Adrenal gland (tissue), 12 donors: ENCODE results near the gene FAM117B. TPM values are rescaled to one million over a fixed set of nuclear protein-coding genes. Genes with fewer than 3 reads are reported as not detected.

Experiments
- DNase-seq, 7 donors: peaks; one replicate each; pipeline ENCODE4 v3.0.0-alpha.2; 2019 to 2020
- H3K27ac ChIP-seq, 5 donors: fragments of 200-600 bp; sonication (generic) in 4 of 5; 1 replicate in 3 of 5; 2 replicates in 2 of 5; pipeline versions ENCODE4 v1.5.1 to v1.8.0; 2016 to 2020; ENCODE audit warnings: mild to moderate bottlenecking in 1 of 5
- H3K27me3 ChIP-seq: fragments of 200-600 bp; 2 replicates; pipeline ENCODE4 v1.8.0; 2021
- H3K36me3 ChIP-seq, 2 donors: fragments of 200-600 bp; replicated peaks in 1 of 2; 1 replicate in 1 of 2; 2 replicates in 1 of 2; pipeline versions ENCODE4 v1.5.1 to v1.8.0; 2018 to 2022
- H3K4me1 ChIP-seq, 2 donors: fragments of 200-600 bp; replicated peaks in 1 of 2; 1 replicate in 1 of 2; 2 replicates in 1 of 2; pipeline versions ENCODE4 v1.5.1 to v1.8.0; 2018 to 2021
- H3K4me3 ChIP-seq, 4 donors: fragments of 200-600 bp; sonication (generic) in 3 of 4; one replicate each; pipeline ENCODE4 v1.5.1; 2016 to 2018
- H3K9me3 ChIP-seq, 3 donors: fragments of 200-600 bp; sonication (generic) in 1 of 3; replicated peaks in 1 of 3; 1 replicate in 2 of 3; 2 replicates in 1 of 3; pipeline versions ENCODE4 v1.5.1 to v1.8.0; 2016 to 2021
- CTCF ChIP-seq, 6 experiments: fragments of 450-650 bp in 4 of 6; fragments of 200-600 bp in 2 of 6; sonication (generic) in 1 of 6; IDR thresholded peaks; 1 replicate in 5 of 6; 2 replicates in 1 of 6; pipeline versions ENCODE4 v1.5.1 to v1.8.0; 2016 to 2021; ENCODE audit warnings: antibody characterized with exemption in 6 of 6, mild to moderate bottlenecking in 2 of 6, moderate library complexity in 1 of 6
- POLR2A ChIP-seq, 2 donors: fragments of 450-650 bp; IDR thresholded peaks; one replicate each; pipeline ENCODE4 v1.6.1; 2017; ENCODE audit warnings: antibody characterized with exemption in 2 of 2, mild to moderate bottlenecking in 2 of 2, moderate library complexity in 1 of 2
- WGBS, 4 donors: extraction: QIAGEN DNeasy Blood & Tissue Kit in 2 of 4; methylation state at CpG; one replicate each; pipeline versions ENCODE4 v1.1.5 to v1.1.7; 2013 to 2017; 5-methylcytosine and 5-hydroxymethylcytosine counted together
- intact Hi-C, 2 donors: fragments of 100-400 bp; cut with DNase I; formaldehyde crosslinking; loops; one replicate each; pipeline versions ENCODE4 v1.14.1 to v1.15.0; 2022 to 2023
- polyA plus RNA-seq, 3 donors: library from polyadenylated mRNA; stranded (reverse); fragments of 200-250 nt in 2 of 3; fragments of 350-450 nt in 1 of 3; fragmentation: Illumina TruSeq in 1 of 3; extraction: RNeasy Lipid Tissue Mini Kit (QIAGEN cat#74804) in 1 of 3; gene quantifications; one replicate each; pipeline ENCODE4 v1.2.3, GENCODE V29; 2013 to 2014
- total RNA-seq, 9 donors: library from RNA; depleted of rRNA in 4 of 9; stranded (reverse); fragments of >200 nt in 4 of 9; fragments of 120-200 nt in 1 of 9; fragmentation: NEBNext Ultra II Directional in 1 of 9; extraction: Animal tissue kit (Norgen Biotek cat#: 25700) in 1 of 9; gene quantifications; one replicate each; pipeline versions ENCODE4 v1.1.0 to v1.2.4, GENCODE V29; 2013 to 2023
- donor health status: healthy with polysubstance abuse.
- donor health status: Bipolar disorder and iron deficiency.
- donor health status: DM: yes; HTN: yes; CAD: no.
- donor health status: DM: no; HTN: no; CAD: no.
- donor health status: DM: no; HTN: no; CAD: no.
- donor health status: DM: yes; HTN: yes; CAD: no.

FAM117B gene
- total and polyA plus RNA-seq, 12 donors: 4.7 to 48.2 (median 20.4) TPM

GRCh38 chr2:202760848-202761247, 126.1 kb downstream of the FAM117B start:
- H3K36me3 ChIP-seq: peaks cover 0 to 22% of the 10 kb centered on the region in 2 donors

GRCh38 chr2:202762556-202762955, 127.8 kb downstream of the FAM117B start:
- Histone ChIP-seq H3K27ac (no peak overlapping the region), H3K9me3 (no peaks in the 10 kb centered on the region), H3K4me1 (peaks cover 6 to 7% of the 10 kb centered on the region in 2 donors), H3K4me3 (no peak overlapping the region), H3K27me3 (no peaks in the 10 kb centered on the region), H3K36me3 (peaks cover 0 to 22% of the 10 kb centered on the region in 2 donors)
- DNase-seq: no peak
- intact Hi-C loops: no loop called here
- WGBS, 4 donors: 57 to 77% (median 66%) methylated on average over 4 of the region's 4 CpGs
- TF ChIP-seq POLR2A (IDR thresholded peaks at IDR 0.05) (no peak), CTCF (IDR thresholded peaks at IDR 0.05) (no peak)

More at GRCh38 chr2:202760848-202761247, 126.1 kb downstream of the FAM117B start:
- peak in 1 of 7 donors; percentile 26 for DNase-seq
- Histone ChIP-seq H3K9me3 (no peaks in the 10 kb centered on the region), H3K4me1 (peaks cover 6 to 7% of the 10 kb centered on the region in 2 donors), H3K27me3 (no peaks in the 10 kb centered on the region), H3K4me3 (no peak overlapping the region), H3K27ac (no peak overlapping the region)
- no peak for TF ChIP-seq POLR2A (IDR thresholded peaks at IDR 0.05)
- intact Hi-C loops: no loop called here
- WGBS, 4 donors: 67 to 88% (median 77%) methylated on average over 2 of the region's 2 CpGs

- no peak for TF ChIP-seq POLR2A (IDR thresholded peaks at IDR 0.05)
- no peak for TF ChIP-seq CTCF (IDR thresholded peaks at IDR 0.05)
- WGBS, 4 donors: 88 to 100% (median 98%) methylated on average over 1 of the region's 1 CpG
- intact Hi-C loops: no loop called here
- peaks cover 0 to 17% of the 10 kb centered on the region in 2 donors for H3K36me3 ChIP-seq
- H3K9me3 ChIP-seq: no peaks in the 10 kb centered on the region
- no peak overlapping the region for H3K27ac ChIP-seq
- no peak overlapping the region for H3K4me3 ChIP-seq
- peaks cover 0 to under 1% of the 10 kb centered on the region in 2 donors for H3K4me1 ChIP-seq
- DNase-seq: no peak
- H3K27me3 ChIP-seq: no peaks in the 10 kb centered on the region
Observed at GRCh38 chr2:202763916-202764315, 129.1 kb downstream of the FAM117B start.

GRCh38 chr2:202764991-202765390, 130.2 kb downstream of the FAM117B start:
- H3K27me3 ChIP-seq: no peaks in the 10 kb centered on the region
- DNase-seq: no peak
- no peak overlapping the region for H3K27ac ChIP-seq
- no peaks in the 10 kb centered on the region for H3K9me3 ChIP-seq
- H3K4me1 ChIP-seq: no peaks in the 10 kb centered on the region
- TF ChIP-seq POLR2A (IDR thresholded peaks at IDR 0.05): no peak
- no peak for TF ChIP-seq CTCF (IDR thresholded peaks at IDR 0.05)
- no peak overlapping the region for H3K4me3 ChIP-seq
- WGBS, 4 donors: 93 to 98% (median 96%) methylated on average over 3 of the region's 3 CpGs
- peaks cover 0 to 7% of the 10 kb centered on the region in 2 donors for H3K36me3 ChIP-seq
- intact Hi-C loops: no loop called here

GRCh38 chr2:202765436-202765835, 130.7 kb downstream of the FAM117B start:
- WGBS, 4 donors: 71 to 81% (median 73%) methylated on average over 3 to 5 of the region's 5 CpGs
- Histone ChIP-seq H3K36me3 (peaks cover 0 to 4% of the 10 kb centered on the region in 2 donors), H3K27ac (peak overlapping the region in 1 of 5 donors; percentile 19), H3K27me3 (no peaks in the 10 kb centered on the region), H3K4me1 (no peaks in the 10 kb centered on the region), H3K9me3 (no peaks in the 10 kb centered on the region), H3K4me3 (no peak overlapping the region)
- TF ChIP-seq POLR2A (IDR thresholded peaks at IDR 0.05) (no peak), CTCF (IDR thresholded peaks at IDR 0.05) (no peak)
- no peak for DNase-seq
- intact Hi-C loops: no loop called here
